ENCODE data around the gene TBCK.

TBCK gene

DNA sequence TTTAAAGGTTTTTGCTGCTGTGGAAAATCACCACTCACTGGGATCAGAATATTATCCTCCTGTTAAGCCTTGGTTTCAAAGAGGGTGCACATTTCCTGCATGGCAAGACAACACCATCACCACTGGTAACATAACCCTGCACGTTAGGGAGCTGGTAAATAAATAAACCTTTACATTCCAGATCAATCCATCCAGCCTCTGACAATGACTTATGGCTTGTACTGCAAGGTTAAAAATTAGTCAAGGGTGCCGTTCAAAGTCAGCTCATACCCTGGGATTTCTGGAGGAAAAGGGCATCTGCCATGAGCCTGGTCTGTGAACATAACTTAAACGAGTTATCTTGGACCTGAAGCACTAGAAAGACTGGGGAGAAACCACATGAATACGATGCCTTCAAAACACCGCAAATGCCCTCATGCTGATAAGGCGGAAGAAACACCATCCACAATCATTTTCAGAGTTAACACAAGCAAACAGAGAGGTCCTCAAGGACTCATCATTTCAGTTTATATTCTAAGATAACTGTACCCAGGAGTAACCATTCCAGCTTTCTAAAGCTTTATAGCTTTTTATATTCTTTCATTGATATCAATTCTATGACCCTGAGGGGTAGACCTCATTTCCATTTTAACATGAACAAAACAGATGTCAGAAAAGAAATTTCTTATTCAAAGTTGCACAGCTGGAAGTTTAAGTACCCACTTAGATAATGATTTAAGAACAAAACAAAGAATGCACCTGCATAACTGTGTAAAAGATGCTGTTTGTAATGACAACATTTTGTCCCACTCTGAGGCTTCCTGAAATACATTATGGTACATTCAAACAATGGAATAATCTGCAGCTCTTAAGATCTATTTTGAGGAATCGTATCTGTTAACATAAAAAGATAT lies 317.6 kb downstream of the TBCK start:
- DNase-seq: no peak
- Mint-ChIP-seq H3K27me3 (no peaks in the 10 kb centered on the region), H3K27ac (no peak overlapping the region), H3K4me3 (no peak overlapping the region), H3K9me3 (peaks cover 0 to 7% of the 10 kb centered on the region in 2 donors), H3K4me1 (no peaks in the 10 kb centered on the region)
- ATAC-seq: no peak

DNA sequence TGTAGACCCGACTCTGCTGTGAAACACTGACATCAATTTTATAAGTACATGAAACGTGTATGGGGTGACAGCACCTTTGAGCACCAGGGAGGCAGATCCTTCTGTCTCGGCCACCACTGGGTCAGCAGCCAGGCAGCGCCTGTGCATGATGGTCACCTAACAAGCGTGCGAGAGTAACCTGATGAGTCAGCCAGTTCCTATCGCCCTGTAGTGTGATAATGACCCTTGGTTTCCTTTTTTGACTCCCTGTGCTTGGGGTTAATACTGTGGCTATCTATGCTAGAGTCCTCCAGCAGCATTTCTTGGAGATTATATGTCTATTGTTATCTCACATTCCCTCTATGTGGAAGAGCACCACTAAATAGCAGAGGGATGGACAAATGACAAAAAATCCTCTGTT lies 319.2 kb downstream of the TBCK start:
- no peaks in the 10 kb centered on the region for H3K4me1 Mint-ChIP-seq
- peaks cover 0 to 7% of the 10 kb centered on the region in 2 donors for H3K9me3 Mint-ChIP-seq
- no peak overlapping the region for H3K4me3 Mint-ChIP-seq
- ATAC-seq: no peak
- DNase-seq: no peak
- no peaks in the 10 kb centered on the region for H3K27me3 Mint-ChIP-seq
- H3K27ac Mint-ChIP-seq: no peak overlapping the region

DNA sequence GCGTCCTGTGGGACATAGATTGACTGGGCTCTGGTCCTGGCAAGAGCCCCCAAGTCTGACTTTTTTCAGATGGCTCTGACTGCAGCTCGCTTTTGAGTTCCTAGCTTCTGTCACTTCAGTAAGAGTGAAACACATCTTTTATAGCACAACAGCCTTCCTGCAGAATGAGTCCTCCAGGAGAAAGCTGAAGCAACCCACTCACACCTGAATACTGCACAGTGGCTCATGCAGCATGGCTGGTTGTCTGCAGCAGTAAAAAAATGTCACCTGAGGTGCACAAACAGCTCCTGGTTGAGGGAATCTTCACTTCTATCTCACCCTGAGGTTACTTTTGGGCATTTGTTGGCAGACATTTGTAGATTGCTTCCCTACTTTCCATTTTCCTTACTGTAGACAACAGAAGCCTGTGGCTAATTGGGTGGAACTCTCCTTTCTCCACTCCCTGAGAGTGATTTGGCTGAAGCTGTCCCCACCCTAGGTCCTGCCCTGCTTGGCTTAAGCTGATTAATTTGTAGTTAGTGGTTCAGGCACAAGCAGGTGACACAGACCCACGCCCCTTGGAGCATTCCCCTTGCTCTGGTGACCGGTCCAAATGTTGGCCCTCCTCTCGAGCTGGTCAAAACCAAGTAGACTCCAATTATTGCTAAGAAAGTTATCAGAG lies 321.0 kb downstream of the TBCK start:
- Mint-ChIP-seq H3K9me3 (peaks cover 0 to 7% of the 10 kb centered on the region in 2 donors), H3K4me3 (no peak overlapping the region), H3K4me1 (no peaks in the 10 kb centered on the region), H3K27ac (no peak overlapping the region), H3K27me3 (no peaks in the 10 kb centered on the region)
- peak; percentile 28 for ATAC-seq
- DNase-seq: no peak

- DNase-seq (no peak), ATAC-seq (no peak)
- H3K4me3 Mint-ChIP-seq: no peak overlapping the region
- H3K9me3 Mint-ChIP-seq: peaks cover 0 to 7% of the 10 kb centered on the region in 2 donors
- H3K27me3 Mint-ChIP-seq: no peaks in the 10 kb centered on the region
- H3K4me1 Mint-ChIP-seq: no peaks in the 10 kb centered on the region
- no peak overlapping the region for H3K27ac Mint-ChIP-seq
Measured at GRCh38 chr4:105994061-105994460, 321.9 kb downstream of the TBCK start.

GRCh38 chr4:105992641-105993305 lies 323.2 kb downstream of the TBCK start:
- Mint-ChIP-seq H3K4me1 (no peaks in the 10 kb centered on the region), H3K27ac (no peak overlapping the region), H3K4me3 (no peak overlapping the region), H3K9me3 (peaks cover 0 to 7% of the 10 kb centered on the region in 2 donors), H3K27me3 (no peaks in the 10 kb centered on the region)
- no peak for ATAC-seq
- no peak for DNase-seq

- Mint-ChIP-seq H3K27ac (no peak overlapping the region), H3K27me3 (no peaks in the 10 kb centered on the region), H3K4me1 (no peaks in the 10 kb centered on the region), H3K9me3 (no peaks in the 10 kb centered on the region), H3K4me3 (no peak overlapping the region)
- ATAC-seq (no peak), DNase-seq (no peak)
Measured at GRCh38 chr4:105991726-105992125, 324.3 kb downstream of the TBCK start.

Measured in stimulated activated naive CD8-positive, alpha-beta T cell treated with anti-CD3 and anti-CD28 coated beads, Interleukin-15, amount 100 ng/mL, for 72 hours (primary cell).